ENCODE data around the gene PRPF40B.

DNA sequence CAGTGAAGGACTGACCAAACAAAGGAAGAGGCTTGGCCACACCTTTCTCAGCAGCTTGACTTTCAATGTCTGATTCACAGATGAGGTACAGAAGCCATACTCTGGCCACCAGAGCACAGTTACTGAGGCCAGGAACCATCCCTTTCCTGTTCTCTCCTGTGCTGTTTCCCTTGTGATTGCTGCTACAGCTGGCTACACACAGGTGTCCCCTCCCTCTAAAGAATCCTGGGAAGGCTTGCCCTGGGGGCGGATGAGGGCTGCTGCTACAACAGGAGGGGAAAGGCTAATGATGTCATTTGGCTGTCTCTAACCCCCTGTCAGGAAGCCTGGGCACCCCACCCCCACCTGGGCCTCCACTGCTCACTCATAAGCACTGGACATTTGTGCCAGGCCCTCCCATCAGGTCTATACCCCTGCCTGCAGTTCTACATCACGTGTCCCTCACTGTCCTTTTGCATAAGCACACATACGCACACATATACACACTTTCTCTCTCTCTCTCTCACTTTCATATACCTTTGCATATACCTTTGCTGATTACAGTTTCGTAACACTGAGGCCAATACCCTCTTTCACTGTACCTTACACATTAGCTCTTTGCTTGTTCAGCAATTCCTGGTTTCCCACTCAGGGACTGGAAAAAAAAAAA, 41.4 kb downstream of the PRPF40B start:
- TF ChIP-seq, protein P1, sequence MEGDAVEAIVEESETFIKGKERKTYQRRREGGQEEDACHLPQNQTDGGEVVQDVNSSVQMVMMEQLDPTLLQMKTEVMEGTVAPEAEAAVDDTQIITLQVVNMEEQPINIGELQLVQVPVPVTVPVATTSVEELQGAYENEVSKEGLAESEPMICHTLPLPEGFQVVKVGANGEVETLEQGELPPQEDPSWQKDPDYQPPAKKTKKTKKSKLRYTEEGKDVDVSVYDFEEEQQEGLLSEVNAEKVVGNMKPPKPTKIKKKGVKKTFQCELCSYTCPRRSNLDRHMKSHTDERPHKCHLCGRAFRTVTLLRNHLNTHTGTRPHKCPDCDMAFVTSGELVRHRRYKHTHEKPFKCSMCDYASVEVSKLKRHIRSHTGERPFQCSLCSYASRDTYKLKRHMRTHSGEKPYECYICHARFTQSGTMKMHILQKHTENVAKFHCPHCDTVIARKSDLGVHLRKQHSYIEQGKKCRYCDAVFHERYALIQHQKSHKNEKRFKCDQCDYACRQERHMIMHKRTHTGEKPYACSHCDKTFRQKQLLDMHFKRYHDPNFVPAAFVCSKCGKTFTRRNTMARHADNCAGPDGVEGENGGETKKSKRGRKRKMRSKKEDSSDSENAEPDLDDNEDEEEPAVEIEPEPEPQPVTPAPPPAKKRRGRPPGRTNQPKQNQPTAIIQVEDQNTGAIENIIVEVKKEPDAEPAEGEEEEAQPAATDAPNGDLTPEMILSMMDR (IDR thresholded peaks at IDR 0.05; ENCODE audit: low read depth, low read length) = no peak
- no peak for TF ChIP-seq POLR2A (IDR thresholded peaks at IDR 0.05; ENCODE audit: extremely low read depth, insufficient read length)
- no peak for TF ChIP-seq MYC (IDR thresholded peaks at IDR 0.05; ENCODE audit: low read depth, low read length)
- TF ChIP-seq MAX (IDR thresholded peaks at IDR 0.05; ENCODE audit: low read depth, low read length) = no peak
